Measurements from ENCODE around the gene ADAMTSL3.

GRCh38 chr15:83723216-83723615, 69.3 kb downstream of the ADAMTSL3 start:
- TF ChIP-seq, protein P1, sequence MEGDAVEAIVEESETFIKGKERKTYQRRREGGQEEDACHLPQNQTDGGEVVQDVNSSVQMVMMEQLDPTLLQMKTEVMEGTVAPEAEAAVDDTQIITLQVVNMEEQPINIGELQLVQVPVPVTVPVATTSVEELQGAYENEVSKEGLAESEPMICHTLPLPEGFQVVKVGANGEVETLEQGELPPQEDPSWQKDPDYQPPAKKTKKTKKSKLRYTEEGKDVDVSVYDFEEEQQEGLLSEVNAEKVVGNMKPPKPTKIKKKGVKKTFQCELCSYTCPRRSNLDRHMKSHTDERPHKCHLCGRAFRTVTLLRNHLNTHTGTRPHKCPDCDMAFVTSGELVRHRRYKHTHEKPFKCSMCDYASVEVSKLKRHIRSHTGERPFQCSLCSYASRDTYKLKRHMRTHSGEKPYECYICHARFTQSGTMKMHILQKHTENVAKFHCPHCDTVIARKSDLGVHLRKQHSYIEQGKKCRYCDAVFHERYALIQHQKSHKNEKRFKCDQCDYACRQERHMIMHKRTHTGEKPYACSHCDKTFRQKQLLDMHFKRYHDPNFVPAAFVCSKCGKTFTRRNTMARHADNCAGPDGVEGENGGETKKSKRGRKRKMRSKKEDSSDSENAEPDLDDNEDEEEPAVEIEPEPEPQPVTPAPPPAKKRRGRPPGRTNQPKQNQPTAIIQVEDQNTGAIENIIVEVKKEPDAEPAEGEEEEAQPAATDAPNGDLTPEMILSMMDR (IDR thresholded peaks at IDR 0.05) = no peak
- TF ChIP-seq EZH2 (IDR thresholded peaks at IDR 0.05) (no peak), EZH2phosphoT487 (IDR thresholded peaks at IDR 0.05) (no peak)
